Posterior vena cava (tissue), 2 donors: ENCODE measurements around the gene LST1. TPM values are rescaled to one million over a fixed set of nuclear protein-coding genes. Genes with fewer than 3 reads are reported as not detected.
"Not testable (repeated sequence)": the region's sequence is repeated elsewhere in the genome, so short reads cannot be mapped to it uniquely, and the experiment has no call there.

Experiments used
- DNase-seq: peaks from one replicate; pipeline ENCODE4 v3.0.0-alpha.2; 2020; ENCODE audit warnings: low spot score
- intact Hi-C, 2 donors: fragments of 100-400 bp; cut with DNase I; formaldehyde crosslinking; loops; one replicate each; pipeline versions ENCODE4 v1.14.1 to v1.14.2; 2022 to 2023
- total RNA-seq, 2 donors: library from RNA; stranded (reverse); fragmentation: NEBNext Ultra II Directional; extraction: Animal tissue kit (Norgen Biotek cat#: 25700); gene quantifications; one replicate each; pipeline ENCODE4 v1.2.1, GENCODE V29; 2021
- donor health status: DM: yes; HTN: yes; CAD: no.
- donor health status: DM: yes; HTN: yes; CAD: no.

Gene LST1
- total RNA-seq, 2 donors from 2014 or later: 9.2 to 24.8 TPM

- intact Hi-C loops: no loop called here
- DNase-seq: no peak
Observed at GRCh38 chr6:31578184-31579118, 7.6 kb upstream of the LST1 start.

GRCh38 chr6:31579119-31579505 lies 7.0 kb upstream of the LST1 start:
- intact Hi-C loops: no loop called here
- DNase-seq: no peak

GRCh38 chr6:31579546-31580437 lies 6.3 kb upstream of the LST1 start:
- no peak for DNase-seq
- intact Hi-C loops: no loop called here

DNA sequence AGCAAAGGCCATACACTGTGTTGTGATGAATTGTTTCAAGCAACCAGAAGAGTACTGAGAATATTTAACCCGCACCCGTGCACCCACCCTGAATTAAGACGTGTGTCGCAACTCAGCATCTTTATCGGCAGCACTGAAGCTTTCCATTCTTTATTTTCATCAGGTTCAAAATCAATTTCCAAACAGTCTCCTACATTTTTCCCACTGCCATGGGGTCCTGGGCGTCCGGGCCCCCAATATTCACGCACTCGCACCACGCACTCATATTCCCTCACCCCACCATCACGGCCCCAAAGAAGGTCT lies 5.7 kb upstream of the LST1 start:
- intact Hi-C loops: no loop called here
- no peak for DNase-seq

- intact Hi-C loops: no loop called here
- DNase-seq: peak; percentile 96
Observed at GRCh38 chr6:31580807-31581433, 5.2 kb upstream of the LST1 start.

GRCh38 chr6:31581434-31582229 lies 4.4 kb upstream of the LST1 start:
- intact Hi-C loops: no loop called here
- DNase-seq: no peak

DNA sequence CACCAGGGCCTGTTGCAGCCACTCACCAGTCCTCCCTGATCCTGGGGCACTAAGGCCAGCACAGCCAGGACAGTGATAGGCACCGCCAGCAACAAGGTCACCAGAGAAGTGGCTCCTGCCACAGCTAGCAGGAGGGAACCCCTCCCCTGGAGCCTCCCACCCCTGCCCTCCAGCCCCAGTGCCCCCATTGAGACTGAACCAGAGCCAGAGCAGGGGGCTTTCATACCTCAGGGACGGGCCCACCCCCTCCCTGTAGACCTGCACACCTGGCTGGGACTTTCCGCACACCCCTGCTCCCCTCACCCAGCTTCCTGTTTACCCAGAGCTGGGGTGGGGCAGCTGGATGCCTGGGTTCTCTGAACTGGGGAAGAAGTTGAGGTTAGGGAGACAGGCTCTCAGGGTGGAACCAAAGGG lies 3.8 kb upstream of the LST1 start, which contains the start of gene LTB:
Gene LTB (minus strand): TSS at position 195 of the 414 bp plus-strand sequence. CDS start 7 bp downstream, at position 188.
- intact Hi-C loops: no loop called here
- no peak for DNase-seq

DNA sequence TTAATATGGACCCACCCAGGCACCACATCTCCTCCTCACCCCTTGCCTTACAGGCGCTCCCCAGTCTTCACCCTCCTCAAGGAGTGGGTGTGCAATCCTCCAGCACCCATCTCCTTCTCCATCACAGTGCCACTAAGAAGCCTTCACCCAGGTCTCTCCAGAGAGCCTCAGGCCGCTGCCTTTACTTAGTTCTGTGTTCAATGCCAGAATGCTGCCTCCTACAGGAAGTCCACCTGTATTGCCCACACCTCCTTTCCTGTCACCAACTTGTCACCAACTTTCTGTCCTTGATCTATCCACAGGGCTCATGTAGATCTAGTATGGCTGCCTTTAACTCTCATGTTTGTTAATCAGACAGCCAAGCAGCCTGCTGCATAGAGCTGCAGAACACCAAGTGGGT lies 586 bp upstream of the LST1 start:
- intact Hi-C loops: no loop called here

DNA sequence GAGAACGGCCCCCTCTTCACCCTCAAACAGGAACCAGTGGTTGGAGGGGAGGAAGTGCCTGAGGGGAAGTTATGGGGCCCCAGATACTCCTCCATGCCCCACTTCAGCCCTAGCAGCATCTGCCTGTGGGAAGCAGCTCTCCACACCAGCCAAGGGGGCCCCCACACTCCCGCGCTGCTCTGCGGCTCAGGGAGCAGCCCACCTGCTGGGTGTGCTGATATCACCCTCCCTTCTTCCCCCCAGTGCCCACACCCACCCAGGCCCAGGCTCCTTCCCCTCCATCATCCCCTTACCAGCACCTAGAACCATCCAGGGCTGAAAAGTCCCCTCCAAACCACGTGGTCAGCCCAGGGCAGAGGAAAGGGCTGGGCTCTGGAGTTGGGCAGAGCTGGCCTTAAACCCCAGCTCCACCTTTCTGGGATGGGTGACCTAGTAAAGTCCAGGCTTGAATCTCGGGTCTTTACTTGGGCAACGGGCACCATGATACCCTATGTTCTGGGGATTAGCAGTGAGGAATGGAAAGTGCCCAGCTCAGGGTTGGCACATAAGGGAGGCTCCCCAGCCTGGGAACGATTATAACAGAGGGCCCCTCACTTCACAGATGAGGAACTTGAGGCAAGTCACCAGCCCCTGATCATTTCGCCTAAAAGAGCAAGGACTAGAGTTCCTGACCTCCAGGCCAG lies 663 bp downstream of the LST1 start:
- intact Hi-C loops: no loop called here
- no peak for DNase-seq

More for the DNA sequence above, 586 bp upstream of the LST1 start:
- DNase-seq: no peak

GRCh38 chr6:31587791-31588777 lies 2.0 kb downstream of the LST1 start:
- intact Hi-C loops: no loop called here

DNA sequence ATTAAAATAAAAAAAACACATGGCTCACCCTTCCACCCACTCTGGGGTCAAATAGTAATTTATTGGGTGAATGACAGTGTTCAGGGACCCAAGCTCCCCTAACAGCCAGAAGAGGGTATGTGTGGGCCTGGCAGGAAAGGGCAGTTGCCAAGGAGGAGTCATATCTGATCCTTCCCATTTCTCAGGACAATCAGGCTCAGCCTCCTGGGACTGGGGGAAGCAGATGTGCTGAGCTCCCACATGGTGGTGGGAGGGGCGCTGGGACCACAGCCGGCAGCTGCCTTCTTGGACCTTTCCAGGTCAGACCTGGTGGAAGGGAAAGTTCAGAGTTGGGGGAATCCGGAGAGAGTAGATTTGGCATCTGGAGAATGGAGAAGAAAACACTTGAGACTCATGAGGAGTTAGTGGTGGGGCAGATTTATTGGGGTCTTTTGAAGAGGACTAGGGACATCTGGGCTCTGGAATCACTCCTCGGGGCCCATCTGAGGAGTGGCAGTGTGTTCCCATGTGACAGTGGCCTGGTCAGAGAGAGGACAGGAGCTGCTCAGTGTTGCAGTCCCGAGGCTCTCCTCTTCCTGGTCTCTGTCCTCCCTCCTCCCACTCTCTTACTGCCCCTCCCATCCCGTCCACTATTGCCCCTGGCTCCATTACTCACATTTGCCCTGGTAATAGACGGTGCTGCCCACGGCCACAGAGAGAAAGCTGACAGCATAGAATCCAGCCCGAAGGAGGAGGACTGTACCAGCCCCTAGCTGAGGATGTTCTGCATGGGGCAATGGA lies 3.0 kb downstream of the LST1 start:
- intact Hi-C loops: no loop called here
- DNase-seq: no peak

More at GRCh38 chr6:31587791-31588777, 2.0 kb downstream of the LST1 start:
- DNase-seq: no peak

DNA sequence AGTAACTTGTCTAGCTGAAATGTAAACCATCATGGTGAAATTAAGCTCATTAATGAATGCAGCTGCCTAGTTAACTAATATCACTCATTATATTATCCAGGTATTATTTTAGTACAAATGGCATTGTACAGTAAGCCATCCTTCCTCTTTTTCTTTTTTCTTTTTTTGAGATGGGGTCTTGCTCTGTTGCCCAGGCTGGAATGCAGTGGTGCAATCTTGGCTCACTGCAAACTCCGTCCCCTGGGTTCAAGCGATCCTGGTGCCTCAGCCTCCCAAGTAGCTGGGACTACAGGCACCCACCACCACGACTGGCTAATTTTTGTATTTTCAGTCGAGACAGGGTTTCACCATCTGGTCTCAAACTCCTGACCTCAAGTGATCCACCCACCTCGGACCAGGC lies 4.6 kb downstream of the LST1 start:
- intact Hi-C loops: not testable (repeated sequence)

GRCh38 chr6:31592396-31592771 lies 6.3 kb downstream of the LST1 start:
- intact Hi-C loops: no loop called here
- no peak for DNase-seq

More for the DNA sequence above, 4.6 kb downstream of the LST1 start:
- not testable (repeated sequence) for DNase-seq

DNA sequence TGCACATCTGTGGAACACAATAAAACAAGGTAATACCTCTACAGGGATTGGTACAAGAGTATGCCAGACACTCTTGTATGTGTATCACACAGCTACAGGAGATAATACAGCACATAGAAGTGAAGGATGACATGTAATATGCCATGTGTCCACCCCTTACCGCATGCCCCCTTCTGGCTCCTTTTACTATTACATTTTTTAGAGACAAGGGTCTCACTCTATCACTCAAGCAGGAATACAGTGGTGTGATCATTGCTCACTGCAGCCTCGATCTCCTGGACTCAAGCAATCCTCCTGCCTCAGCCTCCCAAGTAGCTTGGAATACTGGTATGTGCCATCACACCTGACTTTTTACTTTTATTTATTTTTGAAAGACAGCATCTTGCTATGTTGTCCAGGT lies 10.9 kb downstream of the LST1 start:
- DNase-seq: no peak
- intact Hi-C loops: loop anchor here in 1 of 2 donors (5.0 kb wide), 1 partner anchor 50 kb away; the partner anchor contains the start of genes ATP6V1G2 and NFKBIL1

- no peak for DNase-seq
- intact Hi-C loops: no loop called here
Observed at GRCh38 chr6:31607317-31607716, 21.2 kb downstream of the LST1 start.
